CD4-positive, alpha-beta T cell treated with Interleukin-4 for 4 hours (primary cell): ENCODE measurements around the gene XPNPEP2.

ENCODE experiments used
- DNase-seq: peaks from one replicate; pipeline ENCODE4 v3.0.0-alpha.2; 2020

XPNPEP2 gene

GRCh38 chrX:129738466-129739308 lies at the start of gene XPNPEP2:
TSS of gene XPNPEP2 (plus strand) at chrX:129738979. CDS start at chrX:129739214, 235 bp downstream.
- no peak for DNase-seq

DNA sequence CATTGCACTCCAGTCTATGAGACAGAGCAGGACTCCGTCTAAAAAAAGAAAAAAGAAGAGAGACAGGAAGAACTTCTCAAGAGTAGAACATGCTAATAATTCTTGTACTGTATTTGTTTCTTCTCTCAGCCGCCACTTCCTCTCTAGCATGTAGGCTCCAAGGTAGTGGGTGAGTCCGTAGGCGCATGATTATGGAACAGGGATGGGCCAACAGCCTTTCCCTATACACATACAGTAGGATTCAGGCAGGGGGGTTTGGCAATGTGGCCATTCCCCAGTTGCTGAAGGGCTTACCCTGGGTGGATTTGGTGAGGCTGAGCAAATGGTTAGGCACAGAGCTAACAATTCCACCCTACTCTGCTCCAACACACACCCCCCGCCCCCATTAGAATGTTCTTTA lies 49.0 kb upstream of the XPNPEP2 start:
- DNase-seq = no peak

DNA sequence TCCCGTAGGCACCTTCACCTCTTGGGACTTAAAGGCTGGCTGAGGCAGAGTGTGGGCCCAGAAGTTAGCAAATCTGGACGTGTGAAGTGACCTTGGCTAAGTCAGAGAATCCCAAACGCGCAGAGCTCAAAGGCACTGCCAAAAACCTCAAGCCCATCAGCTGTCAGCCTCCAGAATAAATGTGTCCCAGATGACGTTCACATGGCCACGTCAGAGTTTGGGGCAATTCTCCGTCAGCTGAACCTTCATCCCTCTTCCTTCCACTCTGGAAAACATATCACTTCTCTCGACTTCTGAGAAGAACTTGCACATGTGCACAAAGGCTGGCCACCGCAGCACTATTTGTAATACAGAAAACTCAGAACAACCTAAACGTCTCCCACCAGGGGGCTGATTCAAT lies 48.3 kb upstream of the XPNPEP2 start:
- no peak for DNase-seq

- DNase-seq = no peak
Measured at GRCh38 chrX:129693354-129693753, 45.4 kb upstream of the XPNPEP2 start.

DNA sequence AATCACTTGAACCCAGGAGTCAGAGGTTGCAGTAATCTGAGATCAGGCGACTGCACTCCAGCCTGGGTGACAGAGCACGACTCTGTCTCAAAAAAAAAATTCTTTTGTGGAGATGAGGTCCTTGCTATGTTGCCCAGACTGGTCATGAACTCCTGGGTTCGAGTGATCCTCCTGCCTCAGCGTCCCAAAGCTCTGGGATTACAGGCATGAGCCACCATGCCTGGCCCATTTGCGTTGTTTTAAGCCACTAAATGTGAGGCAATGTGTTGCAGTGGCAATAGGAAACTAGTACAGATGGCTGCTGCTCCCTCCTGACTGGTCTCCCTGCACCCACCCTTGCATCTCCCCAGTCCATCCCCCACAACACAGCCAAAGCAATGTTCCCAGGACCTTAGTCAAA lies 44.0 kb upstream of the XPNPEP2 start:
- DNase-seq = no peak

DNA sequence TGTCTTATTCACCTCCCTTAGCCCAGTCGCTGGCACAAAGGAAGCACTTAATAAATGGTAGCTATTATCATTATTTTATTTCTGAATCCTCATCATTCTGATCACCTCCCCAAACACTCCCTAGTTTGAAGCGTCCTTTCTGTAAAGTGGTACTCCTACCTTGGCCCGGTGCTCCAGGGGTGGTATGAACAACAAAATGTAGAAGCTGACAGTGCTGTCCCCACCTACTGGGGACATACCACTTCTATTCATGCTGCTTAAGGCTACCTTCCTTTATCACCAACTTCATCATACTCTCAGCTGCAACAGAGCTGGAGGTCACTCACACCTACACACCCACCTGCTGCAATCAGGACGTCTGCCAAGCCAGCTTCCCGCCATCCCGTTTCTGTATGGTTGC lies 43.2 kb upstream of the XPNPEP2 start:
- DNase-seq = no peak

GRCh38 chrX:129695937-129696336 lies 42.8 kb upstream of the XPNPEP2 start:
- DNase-seq = no peak

- DNase-seq = no peak
Measured at GRCh38 chrX:129696463-129697155, 42.2 kb upstream of the XPNPEP2 start.

- no peak for DNase-seq
Measured at GRCh38 chrX:129697204-129697829, 41.5 kb upstream of the XPNPEP2 start.

DNA sequence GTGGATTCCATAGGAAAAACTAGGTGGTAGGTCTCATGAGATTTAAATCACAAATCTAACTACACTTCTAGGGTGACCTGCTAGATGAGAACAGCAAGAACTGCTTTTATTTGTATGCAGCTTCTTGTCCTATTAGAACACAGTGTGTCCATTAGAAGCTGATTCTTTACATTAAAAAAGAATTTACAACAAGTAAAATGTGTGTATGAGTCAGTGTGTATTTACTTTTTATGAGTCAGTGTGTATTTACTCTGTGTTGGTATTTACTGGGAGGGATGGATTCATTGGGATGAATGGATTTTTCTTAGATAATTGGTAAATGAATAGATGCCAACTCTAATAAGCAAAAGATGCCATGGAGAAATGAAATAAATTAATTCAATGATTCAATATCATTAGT lies 40.6 kb upstream of the XPNPEP2 start:
- no peak for DNase-seq

GRCh38 chrX:129700536-129700935 lies 38.2 kb upstream of the XPNPEP2 start:
- no peak for DNase-seq

DNA sequence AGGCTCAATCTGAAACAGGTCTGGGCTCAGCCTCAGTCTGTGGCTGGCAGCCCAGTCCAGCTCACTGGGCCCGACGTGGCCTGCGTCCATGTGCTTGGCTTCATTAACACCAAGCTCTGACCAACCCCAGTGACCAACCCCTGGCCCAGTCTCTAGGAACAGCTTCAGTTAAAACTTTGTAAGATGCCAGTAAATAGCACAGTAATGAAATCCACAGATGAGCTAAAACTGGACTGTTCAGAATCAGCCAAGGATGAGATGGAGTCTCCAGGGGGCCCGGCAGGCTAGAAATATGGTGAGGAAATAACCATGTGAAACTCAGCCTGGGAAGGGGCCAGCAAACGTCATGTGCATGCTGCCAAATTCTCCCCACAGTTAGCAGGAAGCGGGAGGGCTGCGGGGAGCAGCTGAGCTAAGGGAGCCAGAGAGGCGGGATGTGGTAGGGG lies 37.1 kb upstream of the XPNPEP2 start:
- DNase-seq = no peak

- no peak for DNase-seq
Measured at GRCh38 chrX:129704491-129704890, 34.3 kb upstream of the XPNPEP2 start.

DNA sequence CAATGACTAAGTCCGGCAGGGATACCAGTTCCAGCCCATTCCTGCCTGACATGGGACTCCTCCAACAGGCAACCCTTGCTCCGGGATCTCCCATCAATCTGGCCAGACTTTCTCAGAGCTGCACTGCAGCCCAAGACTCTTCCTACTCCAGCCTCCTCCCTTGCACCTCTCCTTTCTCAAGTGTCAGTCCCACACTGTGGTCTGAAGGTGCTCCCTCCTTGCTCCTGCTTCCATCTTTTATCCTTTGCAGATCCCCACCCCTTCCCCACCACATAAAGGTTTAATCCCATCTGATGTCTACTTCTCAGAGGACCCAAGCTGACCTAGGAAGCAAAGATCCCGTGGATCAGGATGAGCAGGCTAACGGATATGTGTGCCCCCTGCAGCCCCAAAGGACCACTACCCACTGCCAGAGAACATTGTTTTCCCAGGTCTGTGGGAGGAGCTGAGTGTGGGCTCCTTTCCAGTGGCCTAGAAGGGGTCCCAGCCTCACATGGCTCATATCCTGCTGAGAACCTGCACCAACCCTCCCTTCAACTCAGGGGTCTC lies 33.3 kb upstream of the XPNPEP2 start:
- no peak for DNase-seq

- no peak for DNase-seq
Measured at GRCh38 chrX:129705988-129706387, 32.8 kb upstream of the XPNPEP2 start.

DNA sequence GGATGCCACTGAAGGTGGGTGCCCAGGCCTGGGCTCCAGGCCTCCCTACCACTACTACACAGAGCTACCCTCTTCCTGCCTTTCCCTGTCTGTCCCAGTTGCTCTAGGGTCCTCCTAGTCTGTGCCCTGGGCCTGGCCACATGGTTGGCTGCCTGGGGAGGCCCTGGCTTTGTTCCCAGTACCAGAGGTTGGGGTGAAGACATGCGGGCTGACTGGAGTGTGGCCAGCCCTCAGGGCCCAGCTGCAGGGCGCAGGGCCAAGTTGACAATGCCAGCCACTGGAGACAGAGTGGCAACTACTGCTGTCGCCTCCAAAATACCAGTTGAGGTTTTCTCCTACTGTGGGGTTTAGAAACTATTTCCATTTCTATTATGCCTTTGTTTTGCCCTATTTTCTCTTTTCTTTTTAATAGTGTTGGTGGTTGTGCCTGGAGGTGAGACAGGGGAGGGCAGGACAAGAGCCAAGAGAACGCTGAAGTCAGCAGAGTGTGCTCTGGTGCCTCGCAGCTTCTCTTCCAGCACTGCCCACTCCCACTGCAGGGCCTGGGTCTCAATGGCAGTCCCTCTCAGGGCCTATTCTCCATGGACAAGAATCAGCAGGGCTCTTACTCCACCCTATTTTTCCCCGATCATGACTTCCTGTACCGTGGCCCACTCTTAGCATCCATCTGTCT lies 32.2 kb upstream of the XPNPEP2 start:
- DNase-seq = no peak

DNA sequence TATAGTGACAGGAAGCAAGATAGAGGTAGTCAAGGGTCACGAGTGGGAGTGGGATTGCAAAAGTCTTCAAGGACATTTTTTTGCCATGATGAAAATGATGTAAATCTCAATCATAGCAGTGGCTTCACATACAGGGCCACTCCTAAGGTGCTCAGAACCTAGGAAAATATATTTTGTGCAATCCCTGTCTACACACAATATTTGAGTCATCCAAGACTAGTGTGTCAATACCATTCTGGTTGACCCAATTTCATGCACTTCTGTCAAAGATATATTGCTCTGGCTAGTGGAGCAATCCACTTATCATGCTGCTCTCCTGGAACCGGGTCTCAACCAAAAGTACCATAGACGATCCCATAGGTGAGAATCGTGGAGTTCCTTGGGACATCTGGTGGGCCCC lies 24.2 kb upstream of the XPNPEP2 start:
- no peak for DNase-seq

DNA sequence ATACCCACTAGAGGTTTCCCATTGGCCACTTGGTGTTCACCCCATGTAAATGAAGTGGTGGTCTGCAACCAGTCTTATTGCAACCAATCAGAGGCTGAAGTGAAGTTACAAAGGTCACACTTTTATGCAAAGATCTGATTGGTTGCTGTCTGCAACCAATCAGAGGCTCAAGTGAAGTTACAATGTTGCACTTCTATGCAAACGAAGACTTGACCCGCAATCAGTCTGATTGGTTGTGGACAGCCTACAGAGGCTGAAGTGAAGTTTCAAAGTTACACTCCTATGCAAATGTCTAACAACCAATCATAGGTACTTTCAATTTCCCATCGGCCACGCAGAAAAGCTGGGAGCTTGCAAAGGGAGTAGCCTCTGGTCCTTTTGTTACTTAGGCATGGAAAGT lies 22.3 kb upstream of the XPNPEP2 start:
- DNase-seq = no peak

GRCh38 chrX:129717892-129718291 lies 20.9 kb upstream of the XPNPEP2 start:
- DNase-seq = no peak

GRCh38 chrX:129718676-129719075 lies 20.1 kb upstream of the XPNPEP2 start:
- no peak for DNase-seq

- DNase-seq = no peak
Measured at GRCh38 chrX:129719268-129719667, 19.5 kb upstream of the XPNPEP2 start.

GRCh38 chrX:129719931-129720530 lies 18.7 kb upstream of the XPNPEP2 start:
- DNase-seq = no peak

DNA sequence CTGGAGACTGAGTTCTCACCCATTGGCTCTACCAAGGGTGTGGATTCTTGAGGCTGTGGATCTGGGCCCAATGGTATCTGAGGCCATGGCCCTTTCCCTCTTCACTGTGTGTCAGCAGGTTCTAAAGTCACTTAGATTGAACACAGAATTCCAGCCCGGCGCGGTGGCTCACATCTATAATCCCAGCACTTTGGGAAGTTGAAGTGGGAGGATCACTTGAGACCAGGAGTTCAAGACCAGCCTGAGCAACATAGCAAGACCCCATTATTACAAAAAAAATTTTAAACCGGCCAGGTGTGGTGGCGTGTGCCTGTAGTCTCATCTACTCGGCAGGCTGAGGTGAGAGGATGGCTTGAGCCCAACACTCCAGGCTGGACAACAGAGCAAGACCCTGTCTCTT lies 18.0 kb upstream of the XPNPEP2 start:
- DNase-seq = no peak
